Measurements from ENCODE around the gene TUT1.

The TUT1 gene

GRCh38 chr11:62559204-62559603 lies 32.1 kb downstream of the TUT1 start:
- H3K4me3 ChIP-seq (ENCODE audit: low read depth, low read length) = no peak overlapping the region
- in situ Hi-C loops (cut with HindIII; ENCODE audit: low sequenced_read_pairs) = no loop called here
- no peak for TF ChIP-seq CTCF (IDR thresholded peaks at IDR 0.05; ENCODE audit: low read depth, low read length)
- DNase-seq (ENCODE audit: low read depth, low spot score) = no peak

- no peak overlapping the region for H3K4me3 ChIP-seq (ENCODE audit: low read depth, low read length)
Observed at GRCh38 chr11:62558669-62559068, 32.7 kb downstream of the TUT1 start.

GRCh38 chr11:62556875-62557631 lies 34.3 kb downstream of the TUT1 start:
- no peak for DNase-seq (ENCODE audit: low read depth, low spot score)
- no peak for TF ChIP-seq CTCF (IDR thresholded peaks at IDR 0.05; ENCODE audit: low read depth, low read length)
- no peak overlapping the region for H3K4me3 ChIP-seq (ENCODE audit: low read depth, low read length)
- in situ Hi-C loops (cut with HindIII; ENCODE audit: low sequenced_read_pairs) = no loop called here

More at GRCh38 chr11:62558669-62559068, 32.7 kb downstream of the TUT1 start:
- in situ Hi-C loops (cut with HindIII; ENCODE audit: low sequenced_read_pairs) = no loop called here
- no peak for TF ChIP-seq CTCF (IDR thresholded peaks at IDR 0.05; ENCODE audit: low read depth, low read length)
- no peak for DNase-seq (ENCODE audit: low read depth, low spot score)

GRCh38 chr11:62556108-62556874 lies 35.0 kb downstream of the TUT1 start:
- H3K4me3 ChIP-seq (ENCODE audit: low read depth, low read length) = no peak overlapping the region
- in situ Hi-C loops (cut with HindIII; ENCODE audit: low sequenced_read_pairs) = no loop called here
- peak; percentile 96 for DNase-seq (ENCODE audit: low read depth, low spot score)
- TF ChIP-seq CTCF (IDR thresholded peaks at IDR 0.05; ENCODE audit: low read depth, low read length) = no peak

- no peak for TF ChIP-seq CTCF (IDR thresholded peaks at IDR 0.05; ENCODE audit: low read depth, low read length)
- H3K4me3 ChIP-seq (ENCODE audit: low read depth, low read length) = no peak overlapping the region
- in situ Hi-C loops (cut with HindIII; ENCODE audit: low sequenced_read_pairs) = no loop called here
- no peak for DNase-seq (ENCODE audit: low read depth, low spot score)
Observed at GRCh38 chr11:62555464-62556107, 35.7 kb downstream of the TUT1 start.

GRCh38 chr11:62554387-62555167 lies 36.7 kb downstream of the TUT1 start:
- in situ Hi-C loops (cut with HindIII; ENCODE audit: low sequenced_read_pairs) = no loop called here
- TF ChIP-seq CTCF (IDR thresholded peaks at IDR 0.05; ENCODE audit: low read depth, low read length) = no peak
- no peak for DNase-seq (ENCODE audit: low read depth, low spot score)
- H3K4me3 ChIP-seq (ENCODE audit: low read depth, low read length) = no peak overlapping the region

Data from astrocyte of the spinal cord (primary cell).